Right lung (tissue), 5 donors: ENCODE data around the gene ITPK1. TPM values are rescaled to one million over a fixed set of nuclear protein-coding genes. Genes with fewer than 3 reads are reported as not detected.

Experiments
- DNase-seq, 2 donors: peaks; one replicate each; pipeline ENCODE4 v3.0.0-alpha.2; 2013
- polyA plus RNA-seq, 5 donors: library from polyadenylated mRNA; unstranded; fragments of 120-200 nt; gene quantifications; one replicate each; pipeline versions ENCODE4 v1.2.1 to v1.2.3, GENCODE V29; 2013; ENCODE audit warnings: inconsistent platforms in 1 of 5, low replicate concordance in 1 of 5; ENCODE audit not compliant: insufficient read length in 5 of 5, insufficient read depth in 1 of 5

ITPK1 gene
- polyA plus RNA-seq, 5 donors, result 17.4 to 26.1 (median 19.9) TPM

GRCh38 chr14:93029911-93030508, 85.7 kb downstream of the ITPK1 start:
- DNase-seq, result no peak

DNA sequence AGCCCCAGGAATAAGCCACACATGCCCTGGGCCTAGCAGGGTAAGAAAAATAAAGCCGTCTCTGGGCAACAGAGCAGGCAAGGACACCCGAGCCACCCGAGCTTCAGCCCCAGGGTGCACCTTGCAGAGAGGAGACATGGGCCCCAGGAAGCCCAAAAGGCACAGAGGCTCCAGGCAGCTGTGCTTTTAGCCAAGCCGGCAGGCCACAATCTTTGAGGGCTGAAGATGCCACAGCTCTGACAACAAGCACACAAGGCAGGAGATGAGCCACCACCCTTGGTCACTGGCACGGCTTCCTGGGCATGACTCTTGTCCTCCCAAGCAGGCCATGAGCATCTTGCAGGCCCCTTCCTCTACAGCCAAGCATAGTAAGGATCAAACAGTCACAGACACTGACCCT, 86.3 kb downstream of the ITPK1 start:
- DNase-seq, result no peak

DNA sequence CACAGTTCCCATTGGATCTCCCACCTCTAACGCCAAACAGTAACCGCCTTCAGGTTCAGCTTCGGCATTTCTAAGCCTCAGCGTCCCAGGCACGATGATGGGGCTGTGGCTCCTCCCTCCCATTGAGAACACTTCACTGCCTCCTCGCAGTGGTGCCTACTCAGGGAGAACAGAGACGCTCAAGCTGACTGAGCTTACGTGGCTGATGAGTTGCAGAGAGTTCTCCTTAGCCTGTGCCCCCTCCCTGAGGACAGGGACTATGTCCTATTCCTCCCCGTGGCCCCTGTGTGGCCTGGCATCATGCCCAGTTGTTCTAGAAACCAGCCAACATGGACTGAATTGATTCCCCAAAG, 87.0 kb downstream of the ITPK1 start:
- DNase-seq, result no peak

DNA sequence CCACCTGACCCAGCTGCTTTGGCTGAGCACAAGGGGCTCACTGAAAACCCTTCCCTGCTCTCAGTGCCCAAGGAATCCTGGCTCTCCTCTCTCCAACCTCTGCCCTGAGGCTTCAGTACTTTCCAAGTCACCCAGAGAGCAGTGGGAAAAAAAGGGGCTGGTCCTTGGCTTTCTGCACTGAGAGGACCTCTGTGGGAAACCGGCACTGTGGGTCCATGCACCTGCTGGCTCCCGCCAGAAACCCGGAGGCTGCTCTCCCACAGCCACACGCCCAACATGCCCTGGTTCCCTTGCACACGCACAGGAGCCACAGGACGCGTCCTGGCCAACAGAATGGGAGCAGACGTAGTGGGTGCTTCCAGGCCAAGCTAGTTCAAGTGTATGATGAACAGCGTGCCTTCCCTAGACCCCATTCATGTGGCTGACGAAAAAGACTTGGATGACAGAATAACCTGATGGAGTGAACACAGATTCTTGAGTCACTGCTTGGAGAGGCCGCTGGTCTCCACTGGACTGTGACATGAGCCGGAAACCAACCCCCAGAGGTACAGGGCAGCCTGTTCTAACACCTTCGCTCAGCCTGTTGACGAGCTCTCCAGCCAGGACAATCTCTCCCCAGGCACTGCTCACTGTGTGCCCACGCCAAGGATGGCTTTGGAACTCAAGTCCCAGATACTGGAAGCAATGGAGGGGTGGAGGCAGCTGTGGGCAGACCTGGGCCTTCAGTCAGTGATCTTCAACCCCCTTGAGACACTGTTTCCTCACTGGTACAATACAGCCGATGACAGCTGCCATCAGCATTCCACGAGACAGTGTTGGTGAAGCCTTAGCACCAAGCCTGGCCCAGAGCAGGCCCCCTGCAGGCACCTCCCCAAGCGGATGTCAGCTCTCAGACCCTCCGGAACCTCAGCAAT, 87.7 kb downstream of the ITPK1 start:
- DNase-seq, result no peak

GRCh38 chr14:93026339-93026738, 89.4 kb downstream of the ITPK1 start:
- DNase-seq, result no peak

DNA sequence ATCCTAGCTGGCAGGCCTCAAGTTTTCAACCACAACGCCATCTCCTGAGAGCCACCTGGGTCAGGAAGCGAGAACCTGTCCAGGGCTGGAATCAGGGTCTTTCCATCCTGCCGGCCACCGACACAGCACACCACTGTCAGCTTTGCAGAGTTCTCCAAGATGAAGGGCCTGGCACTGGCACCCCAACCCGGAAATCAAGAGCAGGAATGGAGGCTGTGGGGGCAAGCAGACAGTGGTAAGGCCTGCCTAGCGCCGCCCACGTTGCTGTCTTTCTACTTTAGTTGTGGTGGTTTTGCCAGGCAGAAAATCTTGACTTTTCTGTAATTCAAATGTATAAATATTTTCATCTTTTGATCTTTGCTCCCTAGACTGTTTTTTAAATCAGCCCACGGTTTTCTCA, 90.7 kb downstream of the ITPK1 start:
- DNase-seq, result no peak

DNA sequence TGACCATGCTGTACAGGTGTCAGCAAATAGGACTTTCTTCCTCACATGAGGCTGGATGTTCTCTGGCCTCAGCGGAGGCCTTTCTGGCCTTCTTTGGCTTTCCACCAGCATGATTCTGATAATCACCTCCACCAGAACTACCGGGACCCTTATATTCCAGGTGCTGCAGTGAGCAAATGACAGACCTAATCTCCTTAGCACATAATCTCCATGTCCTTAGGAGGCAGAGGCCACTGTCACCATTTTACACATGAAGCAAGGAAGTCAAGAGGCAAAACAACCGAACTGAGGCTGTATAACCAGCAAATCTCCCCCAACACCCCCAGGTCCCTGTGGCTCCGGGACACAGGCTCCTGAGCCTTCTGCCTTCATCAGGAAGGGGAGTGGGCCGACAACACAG, 91.2 kb downstream of the ITPK1 start:
- DNase-seq, result no peak

DNA sequence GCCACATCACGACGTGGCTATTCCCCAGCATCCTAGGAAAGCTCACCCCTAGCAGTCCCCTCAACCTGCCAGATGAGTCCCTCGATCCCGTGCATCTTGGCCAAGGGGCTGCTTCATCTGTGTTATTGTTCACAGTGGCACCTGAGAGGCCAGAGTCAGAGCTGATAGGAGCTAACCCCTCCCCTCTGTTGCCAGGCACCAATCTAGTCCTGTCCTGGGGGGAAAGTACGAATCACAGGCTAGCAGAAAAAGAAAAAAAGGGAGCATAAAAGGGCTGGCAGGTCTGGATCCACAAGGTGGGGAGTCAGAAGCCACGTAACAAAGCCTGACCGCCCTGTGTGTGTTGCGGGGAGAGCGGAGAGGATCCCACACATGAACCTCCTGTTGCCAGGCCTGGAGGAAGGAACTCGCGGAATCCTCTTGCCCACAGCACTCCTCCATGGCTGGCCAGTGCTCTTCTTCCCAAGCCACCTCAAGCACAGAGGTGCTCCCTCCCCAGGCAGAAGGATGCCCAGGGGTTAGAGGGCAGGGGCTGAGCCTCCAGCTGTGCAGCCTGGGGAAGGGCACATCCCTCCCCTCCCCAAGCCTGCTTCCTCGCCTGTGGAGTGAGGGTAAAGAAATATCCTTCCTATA, 91.8 kb downstream of the ITPK1 start:
- DNase-seq, result no peak

DNA sequence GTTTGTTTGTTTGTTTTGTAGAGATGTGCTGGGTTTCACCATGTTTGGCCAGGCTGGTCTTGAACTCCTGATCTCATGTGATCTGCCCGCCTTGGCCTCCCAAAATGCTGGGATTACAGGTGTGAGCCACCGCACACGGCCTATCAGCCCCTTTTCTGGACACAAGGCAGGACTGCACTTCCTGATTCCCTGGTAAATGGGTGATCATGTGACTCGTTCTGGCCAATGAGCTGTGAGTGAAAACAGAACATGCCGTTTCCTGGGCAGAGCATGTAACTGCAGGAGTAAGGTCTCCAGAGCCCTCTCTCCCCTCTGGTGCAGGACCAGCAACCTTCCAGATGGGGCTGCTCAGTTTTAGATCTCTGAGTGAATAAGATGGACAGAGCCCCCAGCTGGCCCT, 92.7 kb downstream of the ITPK1 start:
- DNase-seq, result no peak

DNA sequence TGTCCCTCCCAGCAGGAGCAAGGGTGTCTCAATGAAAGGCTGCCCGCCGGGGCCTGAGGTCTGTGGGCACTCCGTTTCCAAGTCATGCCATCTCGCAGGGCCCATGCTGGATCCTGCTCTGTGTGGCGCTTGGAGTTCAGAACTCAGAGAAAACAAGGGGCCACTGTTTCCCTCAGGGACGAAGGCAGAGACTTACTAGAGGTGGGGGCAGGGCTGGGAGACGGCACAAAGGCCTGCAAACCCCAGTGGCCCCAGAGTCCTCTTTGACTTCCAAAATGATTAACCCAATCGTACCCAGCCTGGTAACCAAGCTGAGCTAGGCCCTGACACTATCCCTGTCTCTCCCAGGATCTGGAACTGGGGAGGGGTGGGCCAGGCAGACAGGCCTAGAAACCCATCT, 95.8 kb downstream of the ITPK1 start:
- no peak for DNase-seq

- DNase-seq, result peak in 1 of 2 donors; percentile 21
Observed at GRCh38 chr14:93019367-93019843, 96.3 kb downstream of the ITPK1 start.

DNA sequence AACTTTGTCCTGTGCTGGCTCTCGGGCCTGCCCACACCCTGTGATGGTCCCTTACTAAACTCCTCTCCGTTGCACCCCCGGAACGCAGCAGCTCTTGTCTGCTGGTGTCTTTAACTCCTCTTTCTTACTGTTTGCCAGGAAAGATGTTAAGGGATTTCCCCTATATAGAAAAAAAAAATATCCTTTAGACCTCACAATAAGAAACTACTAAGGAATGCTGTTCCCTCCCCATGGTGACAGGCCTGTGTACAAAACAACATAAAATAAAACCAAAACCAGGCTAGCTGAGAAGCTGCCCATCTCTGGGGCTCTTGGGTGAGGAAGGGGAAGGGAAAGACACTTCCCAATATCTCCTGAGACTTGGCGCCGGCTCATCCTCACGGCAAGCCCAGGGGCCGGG, 97.4 kb downstream of the ITPK1 start:
- no peak for DNase-seq

DNA sequence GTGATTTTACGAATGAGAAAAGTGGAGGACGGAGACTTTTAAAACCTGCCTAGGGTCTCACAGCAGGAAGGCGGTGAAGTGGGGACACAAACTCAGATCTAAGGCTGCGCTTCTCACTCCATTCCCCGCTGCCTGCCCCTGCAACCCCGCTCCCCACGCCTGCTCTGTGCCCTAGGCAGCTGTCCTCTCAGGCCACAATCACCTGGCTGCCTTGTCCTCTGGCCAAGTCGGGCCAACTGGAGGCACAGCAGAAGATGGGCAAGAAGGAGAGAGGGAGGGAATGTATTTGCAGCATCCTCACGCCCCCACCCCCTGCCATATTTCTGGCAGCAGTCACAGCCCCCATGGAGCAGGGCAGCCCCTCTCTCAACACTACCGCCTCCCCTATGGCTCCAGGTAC, 97.8 kb downstream of the ITPK1 start:
- DNase-seq, result no peak

DNA sequence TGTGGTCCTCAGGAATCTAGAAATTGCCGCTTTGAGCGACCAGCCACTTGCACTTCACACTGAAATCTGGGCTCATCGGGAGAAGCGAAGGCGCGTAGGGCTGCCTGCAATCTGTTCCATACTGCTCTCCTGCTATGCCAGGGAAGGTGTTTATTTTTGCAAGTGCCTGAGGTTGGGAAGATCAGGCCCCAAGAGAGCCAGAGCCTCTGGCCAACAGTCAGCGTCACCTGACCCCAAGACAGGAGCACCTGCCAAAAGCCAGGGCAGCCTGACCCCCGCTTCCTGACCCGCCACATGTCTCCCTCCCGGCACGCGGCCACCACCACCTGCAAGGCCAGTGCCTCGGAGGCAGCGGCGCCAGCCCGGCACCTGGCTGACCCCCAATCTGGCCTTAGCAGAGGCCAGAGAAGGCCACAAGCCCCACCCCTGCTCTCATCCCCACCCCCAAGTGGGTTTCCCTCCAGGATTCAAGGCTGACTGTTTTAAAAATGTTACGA, 98.4 kb downstream of the ITPK1 start:
- no peak for DNase-seq

- DNase-seq, result no peak
Observed at GRCh38 chr14:93016275-93016845, 99.4 kb downstream of the ITPK1 start.

DNA sequence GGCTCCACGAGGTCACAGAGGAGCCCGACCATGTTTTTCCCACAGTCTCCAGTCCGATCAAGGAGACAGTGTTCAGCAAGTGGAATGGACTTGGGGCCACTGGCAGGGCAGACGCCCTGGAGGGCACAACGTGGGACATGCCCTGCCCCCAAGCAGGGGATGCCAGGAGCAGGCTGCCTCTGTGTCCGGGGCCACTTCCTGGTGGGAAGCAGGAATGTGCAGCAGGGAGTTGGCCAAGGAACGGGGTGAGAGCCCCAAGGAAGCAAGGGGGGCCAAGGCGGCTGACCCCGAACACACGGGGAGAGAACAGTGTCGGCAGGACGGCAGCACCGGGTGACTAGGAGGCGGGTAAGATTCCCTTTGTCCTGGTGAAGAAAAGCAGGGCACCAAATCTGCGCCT, 100.2 kb downstream of the ITPK1 start:
- DNase-seq, result no peak

- no peak for DNase-seq
Observed at GRCh38 chr14:93015064-93015463, 100.7 kb downstream of the ITPK1 start.

- no peak for DNase-seq
Observed at GRCh38 chr14:93014058-93015023, 101.4 kb downstream of the ITPK1 start.

- no peak for DNase-seq
Observed at GRCh38 chr14:93012951-93013719, 102.6 kb downstream of the ITPK1 start.

DNA sequence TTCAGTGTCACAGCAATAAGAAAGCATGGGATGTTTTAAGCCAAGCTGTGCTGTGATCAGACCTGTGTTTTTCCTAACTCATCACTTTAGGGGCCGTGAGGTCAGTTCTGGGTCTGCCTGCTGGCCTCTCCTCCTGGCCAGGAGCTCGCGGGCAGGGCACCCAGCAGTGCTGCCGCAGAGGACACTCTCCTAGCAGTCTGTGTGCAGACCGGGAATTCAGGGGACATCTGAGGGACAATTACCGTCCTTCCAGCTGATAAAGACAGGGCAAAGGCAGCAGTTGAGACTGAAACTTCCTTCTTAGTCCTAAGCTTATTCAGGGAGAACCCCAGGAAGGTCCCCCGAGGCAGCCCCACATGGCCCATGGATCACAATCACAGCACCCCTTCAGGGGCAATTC, 103.2 kb downstream of the ITPK1 start:
- no peak for DNase-seq
